GM12801 (cell line): ENCODE measurements around the gene UBXN2A.

Source experiments
- TF ChIP-seq, protein P1 (sequence below): IDR thresholded peaks from one replicate; pipeline ENCODE4 v1.5.1; 2011; ENCODE audit warnings: control low read depth; ENCODE audit not compliant: insufficient read length; ENCODE audit errors: extremely low read depth

UBXN2A gene

DNA sequence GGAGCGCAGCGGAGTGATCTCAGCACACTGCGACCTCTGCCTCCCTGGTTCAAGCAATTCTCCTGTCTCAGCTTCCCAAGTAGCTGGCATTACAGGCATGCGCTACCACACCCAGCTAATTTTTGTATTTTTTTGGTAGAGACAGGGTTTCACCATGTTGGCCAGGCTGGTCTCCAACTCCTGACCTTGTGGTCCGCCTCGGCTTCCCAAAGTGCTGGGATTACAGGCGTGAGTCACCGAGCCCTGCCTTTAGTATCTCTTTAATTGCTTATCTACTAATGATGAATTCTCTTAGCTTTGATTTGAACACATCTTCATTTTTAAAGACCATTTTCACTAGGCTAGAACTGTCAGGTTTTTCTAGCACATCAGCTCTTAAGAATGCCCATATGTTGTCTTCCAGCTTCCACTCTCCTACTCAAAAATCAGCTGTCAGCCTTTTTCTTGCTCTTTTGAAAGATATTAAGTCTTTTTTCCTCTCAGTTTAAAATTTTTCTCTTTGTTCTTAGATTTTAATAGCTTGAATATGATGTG lies 53.5 kb downstream of the UBXN2A start:
- TF ChIP-seq, protein P1, sequence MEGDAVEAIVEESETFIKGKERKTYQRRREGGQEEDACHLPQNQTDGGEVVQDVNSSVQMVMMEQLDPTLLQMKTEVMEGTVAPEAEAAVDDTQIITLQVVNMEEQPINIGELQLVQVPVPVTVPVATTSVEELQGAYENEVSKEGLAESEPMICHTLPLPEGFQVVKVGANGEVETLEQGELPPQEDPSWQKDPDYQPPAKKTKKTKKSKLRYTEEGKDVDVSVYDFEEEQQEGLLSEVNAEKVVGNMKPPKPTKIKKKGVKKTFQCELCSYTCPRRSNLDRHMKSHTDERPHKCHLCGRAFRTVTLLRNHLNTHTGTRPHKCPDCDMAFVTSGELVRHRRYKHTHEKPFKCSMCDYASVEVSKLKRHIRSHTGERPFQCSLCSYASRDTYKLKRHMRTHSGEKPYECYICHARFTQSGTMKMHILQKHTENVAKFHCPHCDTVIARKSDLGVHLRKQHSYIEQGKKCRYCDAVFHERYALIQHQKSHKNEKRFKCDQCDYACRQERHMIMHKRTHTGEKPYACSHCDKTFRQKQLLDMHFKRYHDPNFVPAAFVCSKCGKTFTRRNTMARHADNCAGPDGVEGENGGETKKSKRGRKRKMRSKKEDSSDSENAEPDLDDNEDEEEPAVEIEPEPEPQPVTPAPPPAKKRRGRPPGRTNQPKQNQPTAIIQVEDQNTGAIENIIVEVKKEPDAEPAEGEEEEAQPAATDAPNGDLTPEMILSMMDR: no peak

DNA sequence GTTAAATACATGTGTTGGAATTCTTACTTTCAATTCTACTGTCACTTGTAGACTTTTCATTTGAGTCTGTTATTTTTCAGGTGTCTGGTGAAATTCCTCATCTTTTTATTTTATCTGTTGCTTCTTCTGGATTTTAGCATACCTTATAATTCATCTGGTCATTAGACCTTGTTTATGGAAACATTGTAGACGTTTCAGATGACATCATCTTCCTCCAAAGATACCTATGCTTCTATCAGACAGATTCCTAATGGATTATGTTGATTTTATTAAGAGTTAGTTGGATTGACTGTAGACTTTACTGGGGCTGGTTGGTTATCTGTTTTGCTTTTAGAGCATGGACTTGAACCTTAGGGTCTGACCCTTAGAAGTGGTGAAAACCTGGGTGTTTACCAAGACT lies 54.3 kb downstream of the UBXN2A start:
- TF ChIP-seq, protein P1: no peak

DNA sequence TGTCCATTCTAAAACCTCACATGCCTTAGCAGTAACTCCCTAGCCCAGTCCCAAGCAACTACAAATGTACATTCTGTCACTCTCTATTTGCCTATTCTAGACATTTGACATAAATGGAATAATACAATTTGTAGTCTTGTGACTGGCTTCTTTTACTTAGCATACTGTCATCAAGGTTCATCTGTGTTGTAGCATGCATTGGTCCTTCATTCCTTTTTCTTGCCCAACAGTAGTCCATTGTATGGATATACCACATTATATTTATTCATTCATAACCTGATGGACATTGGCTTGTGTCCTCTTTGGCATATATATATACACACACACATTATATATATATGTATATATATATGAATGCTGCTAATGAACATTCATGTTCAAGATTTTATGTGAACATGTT lies 67.4 kb downstream of the UBXN2A start:
- TF ChIP-seq, protein P1: no peak

DNA sequence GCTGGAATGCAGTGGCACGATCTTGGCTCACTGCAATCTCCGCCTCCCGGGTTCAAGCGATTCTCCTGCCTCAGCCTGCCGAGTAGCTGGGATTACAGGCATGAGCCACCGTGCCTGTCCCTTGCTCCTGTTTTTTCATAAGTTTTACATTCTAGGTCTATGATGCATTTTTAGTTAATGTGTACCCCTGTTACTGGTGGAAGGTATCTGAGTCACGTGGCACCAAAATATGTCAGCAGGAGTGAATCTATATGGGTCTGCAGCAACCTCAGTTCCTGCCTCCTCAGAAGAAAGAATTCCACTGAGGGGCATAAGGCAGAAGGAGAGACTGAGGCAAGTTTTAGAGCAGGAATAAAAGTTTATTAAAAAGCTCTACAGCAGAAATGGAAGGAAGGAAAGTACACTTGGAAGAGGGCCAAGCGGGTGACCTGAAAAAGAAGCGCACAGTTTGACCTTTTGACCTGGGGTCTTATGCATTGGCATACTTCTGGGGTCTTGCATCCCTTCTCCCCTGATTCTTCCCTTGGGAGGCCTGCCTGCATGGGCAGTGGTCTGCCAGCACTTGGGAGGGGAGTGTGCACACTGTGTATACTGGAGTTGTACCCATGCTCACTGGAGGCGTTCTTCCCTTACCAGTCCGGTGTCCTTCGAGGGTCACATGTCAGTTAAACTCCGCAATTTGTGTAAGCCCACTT lies 68.6 kb downstream of the UBXN2A start:
- TF ChIP-seq, protein P1: no peak

DNA sequence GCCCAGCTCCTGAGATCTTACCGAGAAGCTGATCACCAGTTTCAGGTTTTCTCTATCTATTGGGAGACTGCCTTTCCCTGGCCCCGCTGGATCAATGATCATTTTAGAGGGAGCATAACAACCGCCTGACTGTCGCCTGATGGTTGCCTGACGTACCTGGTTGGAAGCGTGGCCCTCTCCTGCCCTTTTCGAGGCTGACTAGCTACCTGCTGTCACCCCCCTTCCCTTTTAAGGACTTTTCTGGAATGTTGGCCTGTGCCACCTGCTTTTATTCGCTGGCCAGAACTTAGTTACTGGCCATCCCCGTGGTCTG lies 69.1 kb downstream of the UBXN2A start:
- TF ChIP-seq, protein P1: no peak

DNA sequence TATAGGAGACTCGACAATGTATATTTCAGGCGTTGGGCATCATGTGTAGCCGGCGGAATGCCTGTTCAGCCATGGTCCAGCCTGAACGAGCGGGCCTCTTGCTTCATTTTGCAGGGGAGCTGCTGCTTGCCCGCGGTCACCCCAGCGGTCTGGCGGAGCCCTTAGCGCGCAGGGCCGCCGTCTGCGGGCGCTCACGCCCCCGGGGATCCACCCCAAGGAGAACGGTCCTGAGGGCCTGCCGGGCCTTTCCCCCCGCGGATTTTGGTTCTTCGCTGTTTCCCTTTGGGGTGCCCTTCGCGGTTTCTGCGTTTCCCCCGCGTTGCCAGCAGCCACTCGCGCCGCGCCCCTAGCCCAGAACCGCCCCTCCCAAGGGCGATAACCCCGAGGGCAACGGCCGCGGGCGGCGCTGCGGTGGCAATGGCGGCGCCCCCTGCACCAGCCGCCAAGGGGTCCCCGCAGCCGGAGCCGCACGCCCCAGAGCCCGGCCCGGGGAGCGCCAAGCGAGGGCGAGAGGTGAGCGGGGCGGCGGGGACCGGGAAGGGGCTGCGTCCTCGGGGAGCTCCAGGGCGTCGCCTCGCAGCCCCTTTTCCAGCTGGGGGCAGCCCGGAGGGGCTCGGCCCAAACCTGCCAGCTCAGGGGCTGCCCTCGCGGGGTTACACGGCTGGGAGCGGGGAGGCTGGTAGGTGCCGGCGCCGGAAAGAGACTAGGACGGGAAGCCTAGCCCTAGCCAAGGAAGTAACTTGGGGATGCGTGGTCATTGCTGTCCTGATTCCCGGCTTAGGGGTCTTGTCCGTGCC lies 69.6 kb downstream of the UBXN2A start, which contains the start of gene MFSD2B:
MFSD2B (plus strand) TSS at position 406 of the 797 bp plus-strand sequence; CDS start at position 418, 12 bp downstream.
- TF ChIP-seq, protein P1: no peak

DNA sequence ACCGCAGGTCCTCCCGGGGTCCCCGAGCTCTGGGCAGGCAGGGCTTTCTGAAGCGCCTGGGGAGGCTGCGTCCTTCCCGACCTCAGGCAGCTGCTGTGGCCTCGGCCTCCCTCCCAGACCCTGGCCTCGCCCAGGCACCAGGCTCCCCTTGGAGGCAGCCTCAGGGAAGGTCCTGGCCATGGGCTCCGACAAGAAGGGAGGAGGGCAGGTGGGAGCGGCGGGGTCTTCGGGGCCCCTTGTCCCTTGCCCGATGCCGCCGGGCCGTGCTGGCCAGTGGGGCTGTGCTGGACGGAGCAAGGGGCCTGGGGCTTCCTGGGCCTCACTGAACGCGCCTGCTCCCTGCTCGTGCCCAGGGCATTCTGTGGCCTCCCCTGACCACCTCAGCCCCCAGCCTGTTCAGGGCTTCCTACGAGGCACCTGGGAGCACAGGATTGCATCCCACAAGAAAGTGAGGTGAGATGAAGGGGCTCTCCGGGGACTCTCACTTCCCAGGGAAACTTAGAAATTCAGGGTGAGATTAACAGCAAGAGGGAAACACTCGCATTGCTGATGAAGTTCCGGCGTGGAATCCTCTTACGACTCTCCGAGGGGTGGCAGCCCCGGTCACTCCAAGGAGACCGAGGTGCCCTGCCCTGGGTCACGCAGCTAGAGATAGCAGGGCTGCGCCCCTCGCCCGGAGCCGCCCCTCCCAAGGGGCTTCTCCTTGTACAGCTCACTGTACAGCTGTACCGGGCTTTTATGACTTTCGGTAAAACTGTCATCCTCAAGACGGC lies 70.4 kb downstream of the UBXN2A start:
- TF ChIP-seq, protein P1: no peak
